Stimulated activated CD4-positive, alpha-beta T cell treated with anti-CD3 and anti-CD28 coated beads, Interleukin-1b, Interleukin-23, amount 100 ng/mL, for 1 hour (primary cell): ENCODE measurements around the gene FBXO34.

Source experiments
- DNase-seq, 2 donors: peaks; one replicate each; pipeline ENCODE4 v3.0.0-alpha.2; 2020; ENCODE audit warnings: low read depth in 2 of 2

FBXO34 gene

GRCh38 chr14:55383541-55384140 lies 112.4 kb downstream of the FBXO34 start:
- no peak for DNase-seq

GRCh38 chr14:55384536-55384935 lies 113.3 kb downstream of the FBXO34 start:
- DNase-seq: no peak

- no peak for DNase-seq
Observed at GRCh38 chr14:55386037-55386808, 115.0 kb downstream of the FBXO34 start.

GRCh38 chr14:55387121-55387520 lies 115.9 kb downstream of the FBXO34 start:
- DNase-seq: no peak

GRCh38 chr14:55388160-55388559 lies 116.9 kb downstream of the FBXO34 start:
- DNase-seq: no peak

GRCh38 chr14:55389330-55389729 lies 118.1 kb downstream of the FBXO34 start:
- DNase-seq: no peak

GRCh38 chr14:55398679-55399078 lies 127.5 kb downstream of the FBXO34 start:
- no peak for DNase-seq

- no peak for DNase-seq
Observed at GRCh38 chr14:55399183-55399582, 128.0 kb downstream of the FBXO34 start.

- DNase-seq: no peak
Observed at GRCh38 chr14:55399852-55400251, 128.6 kb downstream of the FBXO34 start.

- DNase-seq: no peak
Observed at GRCh38 chr14:55401751-55402150, 130.5 kb downstream of the FBXO34 start.
